NOMO-1 (cell line): Measurements from ENCODE around the gene GLB1L2.

Experiments used
- DNase-seq, 2 experiments: peaks; one replicate each; lab custom pipeline; 2025; ENCODE audit not compliant: unreplicated experiment in 2 of 2; lab: John Stamatoyannopoulos, UW

GLB1L2 gene

GRCh38 chr11:134346976-134347350, 15.2 kb downstream of the GLB1L2 start:
- DNase-seq: no peak

- no peak for DNase-seq
Measured at GRCh38 chr11:134347441-134347840, 15.7 kb downstream of the GLB1L2 start.

GRCh38 chr11:134349109-134349801, 17.5 kb downstream of the GLB1L2 start:
- DNase-seq: no peak

- no peak for DNase-seq
Measured at GRCh38 chr11:134349802-134350355, 18.1 kb downstream of the GLB1L2 start.

- DNase-seq: no peak
Measured at GRCh38 chr11:134350381-134350780, 18.6 kb downstream of the GLB1L2 start.

GRCh38 chr11:134352111-134352510, 20.3 kb downstream of the GLB1L2 start:
- DNase-seq: no peak

GRCh38 chr11:134355136-134355535, 23.3 kb downstream of the GLB1L2 start:
- DNase-seq: no peak

- no peak for DNase-seq
Measured at GRCh38 chr11:134355656-134356055, 23.9 kb downstream of the GLB1L2 start.

- DNase-seq: no peak
Measured at GRCh38 chr11:134356656-134357544, 25.1 kb downstream of the GLB1L2 start.

- DNase-seq: no peak
Measured at GRCh38 chr11:134357545-134357839, 25.7 kb downstream of the GLB1L2 start.

- DNase-seq: no peak
Measured at GRCh38 chr11:134358165-134358855, 26.5 kb downstream of the GLB1L2 start.

- no peak for DNase-seq
Measured at GRCh38 chr11:134358856-134359490, 27.2 kb downstream of the GLB1L2 start.

- no peak for DNase-seq
Measured at GRCh38 chr11:134359646-134360045, 27.9 kb downstream of the GLB1L2 start.

- DNase-seq: peak; percentile 29 to 42
Measured at GRCh38 chr11:134360050-134360835, 28.5 kb downstream of the GLB1L2 start.

- DNase-seq: no peak
Measured at GRCh38 chr11:134361661-134362060, 29.9 kb downstream of the GLB1L2 start.

- DNase-seq: no peak
Measured at GRCh38 chr11:134362192-134362901, 30.6 kb downstream of the GLB1L2 start.

GRCh38 chr11:134363161-134363560, 31.4 kb downstream of the GLB1L2 start:
- no peak for DNase-seq

GRCh38 chr11:134363592-134363991, 31.8 kb downstream of the GLB1L2 start:
- no peak for DNase-seq

- no peak for DNase-seq
Measured at GRCh38 chr11:134364261-134364660, 32.5 kb downstream of the GLB1L2 start.
